Measurements from ENCODE around the gene SMYD3.

GRCh38 chr1:246404078-246404477 is 103.0 kb downstream of the SMYD3 start:
- TF ChIP-seq, protein P1, sequence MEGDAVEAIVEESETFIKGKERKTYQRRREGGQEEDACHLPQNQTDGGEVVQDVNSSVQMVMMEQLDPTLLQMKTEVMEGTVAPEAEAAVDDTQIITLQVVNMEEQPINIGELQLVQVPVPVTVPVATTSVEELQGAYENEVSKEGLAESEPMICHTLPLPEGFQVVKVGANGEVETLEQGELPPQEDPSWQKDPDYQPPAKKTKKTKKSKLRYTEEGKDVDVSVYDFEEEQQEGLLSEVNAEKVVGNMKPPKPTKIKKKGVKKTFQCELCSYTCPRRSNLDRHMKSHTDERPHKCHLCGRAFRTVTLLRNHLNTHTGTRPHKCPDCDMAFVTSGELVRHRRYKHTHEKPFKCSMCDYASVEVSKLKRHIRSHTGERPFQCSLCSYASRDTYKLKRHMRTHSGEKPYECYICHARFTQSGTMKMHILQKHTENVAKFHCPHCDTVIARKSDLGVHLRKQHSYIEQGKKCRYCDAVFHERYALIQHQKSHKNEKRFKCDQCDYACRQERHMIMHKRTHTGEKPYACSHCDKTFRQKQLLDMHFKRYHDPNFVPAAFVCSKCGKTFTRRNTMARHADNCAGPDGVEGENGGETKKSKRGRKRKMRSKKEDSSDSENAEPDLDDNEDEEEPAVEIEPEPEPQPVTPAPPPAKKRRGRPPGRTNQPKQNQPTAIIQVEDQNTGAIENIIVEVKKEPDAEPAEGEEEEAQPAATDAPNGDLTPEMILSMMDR (IDR thresholded peaks at IDR 0.05), result no peak
- TF ChIP-seq POLR2A (IDR thresholded peaks at IDR 0.05), result no peak
- TF ChIP-seq POLR2AphosphoS5 (IDR thresholded peaks at IDR 0.05), result no peak
